ENCODE measurements around the gene KLHDC3. TPM values are rescaled to one million over a fixed set of nuclear protein-coding genes. Genes with fewer than 3 reads are reported as not detected.
A peak's percentile ranks its signal among the peaks of the same experiment; 100 is the strongest.

Gene KLHDC3
- total and polyA plus RNA-seq, 2 of the 13 experiments (the other 11 are each of a cell fraction or from before 2014, with no cell fraction given): 78.3 to 91.5 TPM

DNA sequence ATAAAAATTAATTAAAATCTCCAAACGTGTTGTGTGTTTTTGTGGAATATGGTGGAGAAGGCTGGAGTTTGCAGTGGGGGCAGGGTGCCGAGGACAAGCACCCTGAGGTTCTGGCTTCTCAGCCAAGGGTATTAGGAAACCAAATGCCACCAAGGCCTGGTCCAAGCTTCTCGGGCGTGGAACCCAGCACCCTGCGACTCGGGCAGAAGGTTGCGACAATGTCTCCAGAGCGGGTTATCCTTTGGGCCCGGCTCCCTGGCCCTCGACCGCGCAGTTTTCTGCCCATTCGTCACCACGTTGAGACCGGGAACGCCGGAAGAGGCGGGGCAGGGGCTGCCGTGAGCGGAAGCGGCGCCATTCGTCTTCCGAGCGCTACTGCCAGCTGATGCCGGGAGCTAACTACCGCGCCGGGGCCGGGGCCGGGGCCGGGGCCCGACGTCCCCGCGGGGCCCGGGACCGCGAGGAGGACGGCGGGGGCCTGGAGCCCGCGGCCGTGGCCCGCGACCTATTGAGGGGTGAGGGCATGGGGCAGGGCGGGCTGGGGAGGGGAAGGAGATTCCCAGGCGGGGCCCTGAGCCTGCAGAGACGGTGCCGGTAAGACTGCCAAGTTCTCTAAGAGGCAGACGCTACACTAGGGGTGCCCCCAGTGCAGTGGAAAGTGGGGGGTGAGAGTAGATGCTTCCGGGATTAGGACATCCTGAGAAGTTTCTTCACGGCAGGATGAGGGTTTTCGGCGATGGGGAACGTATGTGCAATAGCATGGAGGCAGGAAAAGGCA, 7.4 kb downstream of the KLHDC3 start, which contains the start of gene RRP36 (continued):
- TF ChIP-seq, protein P1, sequence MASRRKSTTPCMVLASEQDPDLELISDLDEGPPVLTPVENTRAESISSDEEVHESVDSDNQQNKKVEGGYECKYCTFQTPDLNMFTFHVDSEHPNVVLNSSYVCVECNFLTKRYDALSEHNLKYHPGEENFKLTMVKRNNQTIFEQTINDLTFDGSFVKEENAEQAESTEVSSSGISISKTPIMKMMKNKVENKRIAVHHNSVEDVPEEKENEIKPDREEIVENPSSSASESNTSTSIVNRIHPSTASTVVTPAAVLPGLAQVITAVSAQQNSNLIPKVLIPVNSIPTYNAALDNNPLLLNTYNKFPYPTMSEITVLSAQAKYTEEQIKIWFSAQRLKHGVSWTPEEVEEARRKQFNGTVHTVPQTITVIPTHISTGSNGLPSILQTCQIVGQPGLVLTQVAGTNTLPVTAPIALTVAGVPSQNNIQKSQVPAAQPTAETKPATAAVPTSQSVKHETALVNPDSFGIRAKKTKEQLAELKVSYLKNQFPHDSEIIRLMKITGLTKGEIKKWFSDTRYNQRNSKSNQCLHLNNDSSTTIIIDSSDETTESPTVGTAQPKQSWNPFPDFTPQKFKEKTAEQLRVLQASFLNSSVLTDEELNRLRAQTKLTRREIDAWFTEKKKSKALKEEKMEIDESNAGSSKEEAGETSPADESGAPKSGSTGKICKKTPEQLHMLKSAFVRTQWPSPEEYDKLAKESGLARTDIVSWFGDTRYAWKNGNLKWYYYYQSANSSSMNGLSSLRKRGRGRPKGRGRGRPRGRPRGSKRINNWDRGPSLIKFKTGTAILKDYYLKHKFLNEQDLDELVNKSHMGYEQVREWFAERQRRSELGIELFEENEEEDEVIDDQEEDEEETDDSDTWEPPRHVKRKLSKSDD (CRISPR knock-in tag; IDR thresholded peaks at IDR 0.05; ENCODE audit: low read depth): peak; percentile 81; the same call in 1 of the 2 replicates
- TF ChIP-seq DPF2 (CRISPR knock-in tag; IDR thresholded peaks at IDR 0.05; ENCODE audit: borderline replicate concordance, low read depth): no peak
- TF ChIP-seq FOXP1 (IDR thresholded peaks at IDR 0.05): no peak
- TF ChIP-seq FOXP1 (CRISPR knock-in tag; IDR thresholded peaks at IDR 0.05): no peak
- TF ChIP-seq RARG (CRISPR knock-in tag; IDR thresholded peaks at IDR 0.05; ENCODE audit: low read depth): no peak
- peak; percentile 93 for TF ChIP-seq HOXA3 (CRISPR knock-in tag; IDR thresholded peaks at IDR 0.05)
- no peak for TF ChIP-seq NFIC (IDR thresholded peaks at IDR 0.05; ENCODE audit: low read length)
- 0 out of 2 replicates have a peak, but pooled peaks have one; percentile 37 for TF ChIP-seq ZNF614 (CRISPR knock-in tag; IDR thresholded peaks at IDR 0.05; ENCODE audit: borderline replicate concordance)
- no peak for TF ChIP-seq ZKSCAN1 (IDR thresholded peaks at IDR 0.05; ENCODE audit: low read length)
- no peak for TF ChIP-seq ZNF564 (CRISPR knock-in tag; IDR thresholded peaks at IDR 0.05)
- TF ChIP-seq ISL2 (CRISPR knock-in tag; IDR thresholded peaks at IDR 0.05): 0 out of 2 replicates have a peak, but pooled peaks have one; percentile 25
- TF ChIP-seq ZNF841 (CRISPR knock-in tag; IDR thresholded peaks at IDR 0.05; ENCODE audit: borderline replicate concordance): no peak
- TF ChIP-seq CEBPB (IDR thresholded peaks at IDR 0.05; ENCODE audit: borderline replicate concordance, low read depth, low read length): no peak; the same call in 1 of the 2 replicates
- TF ChIP-seq ATF7 (IDR thresholded peaks at IDR 0.05): no peak
- no peak for TF ChIP-seq ATF7 (CRISPR knock-in tag; IDR thresholded peaks at IDR 0.05)
- no peak for TF ChIP-seq ZNF747 (CRISPR knock-in tag; IDR thresholded peaks at IDR 0.05; ENCODE audit: borderline replicate concordance)
- TF ChIP-seq, protein P2, sequence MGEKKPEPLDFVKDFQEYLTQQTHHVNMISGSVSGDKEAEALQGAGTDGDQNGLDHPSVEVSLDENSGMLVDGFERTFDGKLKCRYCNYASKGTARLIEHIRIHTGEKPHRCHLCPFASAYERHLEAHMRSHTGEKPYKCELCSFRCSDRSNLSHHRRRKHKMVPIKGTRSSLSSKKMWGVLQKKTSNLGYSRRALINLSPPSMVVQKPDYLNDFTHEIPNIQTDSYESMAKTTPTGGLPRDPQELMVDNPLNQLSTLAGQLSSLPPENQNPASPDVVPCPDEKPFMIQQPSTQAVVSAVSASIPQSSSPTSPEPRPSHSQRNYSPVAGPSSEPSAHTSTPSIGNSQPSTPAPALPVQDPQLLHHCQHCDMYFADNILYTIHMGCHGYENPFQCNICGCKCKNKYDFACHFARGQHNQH (CRISPR knock-in tag; IDR thresholded peaks at IDR 0.05): no peak
- peak; percentile 79 for TF ChIP-seq TAF1 (CRISPR knock-in tag; IDR thresholded peaks at IDR 0.05)
- no peak for TF ChIP-seq WIZ (CRISPR knock-in tag; IDR thresholded peaks at IDR 0.05)
- peak; percentile 62 for TF ChIP-seq ZNF777 (CRISPR knock-in tag; IDR thresholded peaks at IDR 0.05)
- TF ChIP-seq, protein P3, sequence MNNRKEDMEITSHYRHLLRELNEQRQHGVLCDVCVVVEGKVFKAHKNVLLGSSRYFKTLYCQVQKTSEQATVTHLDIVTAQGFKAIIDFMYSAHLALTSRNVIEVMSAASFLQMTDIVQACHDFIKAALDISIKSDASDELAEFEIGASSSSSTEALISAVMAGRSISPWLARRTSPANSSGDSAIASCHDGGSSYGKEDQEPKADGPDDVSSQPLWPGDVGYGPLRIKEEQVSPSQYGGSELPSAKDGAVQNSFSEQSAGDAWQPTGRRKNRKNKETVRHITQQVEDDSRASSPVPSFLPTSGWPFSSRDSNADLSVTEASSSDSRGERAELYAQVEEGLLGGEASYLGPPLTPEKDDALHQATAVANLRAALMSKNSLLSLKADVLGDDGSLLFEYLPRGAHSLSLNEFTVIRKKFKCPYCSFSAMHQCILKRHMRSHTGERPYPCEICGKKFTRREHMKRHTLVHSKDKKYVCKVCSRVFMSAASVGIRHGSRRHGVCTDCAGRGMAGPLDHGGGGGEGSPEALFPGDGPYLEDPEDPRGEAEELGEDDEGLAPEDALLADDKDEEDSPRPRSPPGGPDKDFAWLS (CRISPR knock-in tag; IDR thresholded peaks at IDR 0.05; ENCODE audit: borderline replicate concordance): no peak
- TF ChIP-seq, protein P4, sequence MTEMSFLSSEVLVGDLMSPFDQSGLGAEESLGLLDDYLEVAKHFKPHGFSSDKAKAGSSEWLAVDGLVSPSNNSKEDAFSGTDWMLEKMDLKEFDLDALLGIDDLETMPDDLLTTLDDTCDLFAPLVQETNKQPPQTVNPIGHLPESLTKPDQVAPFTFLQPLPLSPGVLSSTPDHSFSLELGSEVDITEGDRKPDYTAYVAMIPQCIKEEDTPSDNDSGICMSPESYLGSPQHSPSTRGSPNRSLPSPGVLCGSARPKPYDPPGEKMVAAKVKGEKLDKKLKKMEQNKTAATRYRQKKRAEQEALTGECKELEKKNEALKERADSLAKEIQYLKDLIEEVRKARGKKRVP (CRISPR knock-in tag; IDR thresholded peaks at IDR 0.05): 0 out of 4 replicates have a peak, but pooled peaks of 1 of the 2 experiments have one; percentile 42
- no peak for TF ChIP-seq ZNF83 (CRISPR knock-in tag; IDR thresholded peaks at IDR 0.05; ENCODE audit: borderline replicate concordance)
- no peak for TF ChIP-seq CENPX (CRISPR knock-in tag; IDR thresholded peaks at IDR 0.05)
- TF ChIP-seq BORCS8-MEF2B (CRISPR knock-in tag; IDR thresholded peaks at IDR 0.05): no peak; the same call in 1 of the 2 replicates
- no peak for TF ChIP-seq PLRG1 (conservative IDR thresholded peaks at IDR 0.05)
